C4-2B (cell line): ENCODE measurements around the gene NCSTN.

Experiments used
- CTCF ChIP-seq: fragments of 450-650 bp; conservative IDR thresholded peaks from 2 replicates; pipeline ENCODE4 v1.5.1; 2017; ENCODE audit warnings: mild to moderate bottlenecking
- ZFX ChIP-seq: fragments of 450-650 bp; IDR thresholded peaks from 2 replicates; pipeline ENCODE4 v1.6.1; 2017

GRCh38 chr1:160363951-160364735, 21.0 kb downstream of the NCSTN start:
- no peak for TF ChIP-seq CTCF
- no peak for TF ChIP-seq ZFX
